ENCODE measurements around the gene PDZD4.

Gene PDZD4

DNA sequence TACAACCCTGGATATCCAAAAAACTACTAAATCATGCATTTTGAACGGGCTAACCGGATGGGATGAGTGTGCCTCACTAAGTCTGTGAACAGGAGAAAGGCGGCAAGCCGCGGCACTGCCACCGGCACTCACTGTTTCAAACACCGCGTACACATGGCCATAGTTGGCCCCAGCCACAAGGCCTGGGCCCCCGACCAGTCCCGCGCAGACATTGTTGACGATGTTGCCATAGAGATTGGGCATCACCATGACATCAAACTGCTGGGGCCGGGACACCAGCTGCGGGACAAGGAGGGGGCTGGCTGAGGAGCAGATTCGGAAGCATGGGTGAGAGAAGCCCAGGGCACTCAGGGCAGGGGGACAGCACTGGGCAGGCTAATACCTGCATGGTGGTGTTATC is 43.7 kb downstream of the PDZD4 start:
- no peak for DNase-seq (ENCODE audit: low spot score)

DNA sequence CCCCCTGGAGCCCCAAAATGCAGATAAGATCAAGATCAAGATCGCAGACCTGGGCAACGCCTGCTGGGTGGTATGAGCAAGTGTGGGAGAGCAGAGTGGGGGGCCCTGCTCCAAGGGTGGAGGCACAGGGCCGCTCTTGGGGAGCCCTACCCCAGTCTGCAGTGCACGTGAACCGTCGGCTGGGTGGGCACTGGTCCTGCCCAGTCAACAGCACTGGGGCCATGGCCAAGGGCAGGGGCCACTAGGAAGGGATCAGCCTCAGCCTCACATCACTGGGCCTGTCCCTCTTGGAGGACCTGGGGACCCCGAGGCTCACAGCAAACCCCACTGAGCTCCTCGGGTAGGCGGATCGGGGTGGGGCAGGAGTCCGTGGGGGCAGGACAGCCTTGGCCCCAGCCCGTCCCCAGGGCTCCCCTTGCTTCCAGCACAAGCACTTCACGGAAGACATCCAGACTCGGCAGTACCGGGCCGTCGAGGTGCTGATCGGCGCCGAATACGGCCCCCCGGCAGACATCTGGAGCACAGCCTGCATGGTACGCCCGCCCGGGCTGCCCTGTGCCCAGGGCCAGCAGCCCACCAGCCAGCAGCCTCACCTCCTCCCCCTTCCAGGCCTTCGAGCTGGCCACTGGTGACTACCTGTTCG is 45.9 kb downstream of the PDZD4 start:
- no peak for DNase-seq (ENCODE audit: low spot score)

DNA sequence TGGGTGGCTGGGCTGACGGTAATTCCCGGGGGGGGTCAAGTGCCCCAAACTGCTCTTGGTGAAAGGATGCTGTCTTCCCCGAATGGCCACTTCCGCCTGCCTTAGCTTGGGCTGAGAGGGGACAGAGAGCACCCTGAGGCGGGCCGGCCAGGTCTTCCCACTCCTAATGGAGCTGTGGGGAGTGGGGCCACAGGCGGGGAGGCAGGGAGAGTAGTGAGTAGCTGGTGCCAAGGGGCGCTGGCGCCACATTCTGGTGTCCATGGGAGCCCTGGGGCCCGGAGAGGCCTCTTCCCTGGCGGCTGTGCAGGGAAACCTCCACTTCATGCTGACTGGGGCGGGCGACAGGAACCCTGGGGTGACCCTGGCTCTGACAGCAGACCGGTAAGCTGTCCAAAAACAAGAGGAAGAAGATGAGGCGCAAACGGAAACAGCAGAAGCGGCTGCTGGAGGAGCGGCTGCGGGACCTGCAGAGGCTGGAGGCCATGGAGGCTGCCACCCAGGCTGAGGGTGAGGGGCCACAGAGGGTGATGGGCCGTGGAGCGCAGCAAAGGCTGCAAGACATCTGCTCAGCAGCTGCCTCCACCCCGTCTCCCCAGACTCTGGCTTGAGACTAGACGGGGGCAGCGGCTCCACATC is 46.8 kb downstream of the PDZD4 start:
- no peak for DNase-seq (ENCODE audit: low spot score)

DNA sequence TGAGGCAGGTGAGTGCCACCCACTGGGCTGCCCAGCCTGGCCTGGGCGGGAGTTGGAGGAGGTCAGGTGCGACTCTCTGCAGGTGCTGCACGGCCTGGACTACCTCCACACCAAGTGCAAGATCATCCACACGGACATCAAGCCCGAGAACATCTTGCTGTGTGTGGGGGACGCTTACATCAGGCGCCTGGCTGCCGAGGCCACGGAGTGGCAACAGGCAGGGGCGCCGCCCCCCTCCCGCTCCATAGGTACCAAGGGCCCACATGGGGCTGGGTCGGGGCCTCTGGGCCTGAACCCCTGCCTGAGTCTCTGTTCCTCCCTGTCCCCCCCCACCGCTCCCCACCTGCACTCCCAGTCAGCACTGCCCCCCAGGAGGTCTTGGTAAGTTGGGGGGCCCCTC is 47.5 kb downstream of the PDZD4 start:
- DNase-seq (ENCODE audit: low spot score) = no peak

DNA sequence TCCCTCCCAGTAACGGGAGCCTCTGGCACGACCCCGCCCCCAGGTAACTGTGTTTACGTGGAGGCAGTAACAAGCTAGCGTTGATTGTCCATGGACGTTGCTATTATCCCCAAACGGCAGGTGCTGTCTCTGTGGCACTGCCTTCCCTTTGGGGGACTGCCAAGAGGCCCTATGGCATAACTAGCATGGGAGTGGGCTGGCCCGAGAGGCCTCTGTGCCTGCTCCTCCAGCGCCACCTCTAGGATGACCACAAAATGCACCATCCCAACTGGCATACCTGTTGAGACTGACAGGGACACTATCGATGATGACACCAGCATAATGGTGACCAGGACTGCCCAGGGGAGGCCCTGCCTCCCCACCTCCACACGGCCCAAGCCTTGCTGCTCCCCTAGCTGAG is 48.0 kb downstream of the PDZD4 start:
- DNase-seq (ENCODE audit: low spot score) = no peak

DNA sequence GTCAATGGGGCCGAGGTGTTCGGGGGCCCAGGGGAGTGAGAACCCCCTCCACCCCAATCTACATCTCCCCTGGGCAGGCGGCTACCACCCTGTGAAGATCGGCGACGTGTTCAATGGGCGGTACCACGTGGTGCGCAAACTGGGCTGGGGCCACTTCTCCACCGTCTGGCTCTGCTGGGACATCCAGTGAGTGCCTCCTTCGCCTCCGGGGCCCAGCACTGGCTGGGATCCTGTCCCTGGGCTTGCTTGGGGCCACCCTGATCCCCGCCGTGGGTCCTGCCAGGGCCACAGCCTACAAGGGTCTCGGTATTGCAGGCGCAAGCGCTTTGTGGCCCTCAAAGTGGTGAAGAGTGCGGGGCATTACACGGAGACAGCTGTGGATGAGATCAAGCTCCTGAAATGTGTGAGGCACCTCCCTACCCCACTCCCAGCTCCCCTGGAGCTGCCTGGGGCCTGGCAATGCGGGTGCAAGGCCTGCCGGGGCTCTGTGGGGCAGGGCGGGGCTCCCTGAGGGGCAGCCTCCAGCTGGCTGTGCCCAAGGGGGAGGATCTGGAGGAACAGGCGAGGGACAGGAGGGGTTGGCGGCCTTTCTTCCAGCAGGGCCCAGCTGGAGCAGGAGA is 48.8 kb downstream of the PDZD4 start:
- DNase-seq (ENCODE audit: low spot score) = peak; percentile 37

DNA sequence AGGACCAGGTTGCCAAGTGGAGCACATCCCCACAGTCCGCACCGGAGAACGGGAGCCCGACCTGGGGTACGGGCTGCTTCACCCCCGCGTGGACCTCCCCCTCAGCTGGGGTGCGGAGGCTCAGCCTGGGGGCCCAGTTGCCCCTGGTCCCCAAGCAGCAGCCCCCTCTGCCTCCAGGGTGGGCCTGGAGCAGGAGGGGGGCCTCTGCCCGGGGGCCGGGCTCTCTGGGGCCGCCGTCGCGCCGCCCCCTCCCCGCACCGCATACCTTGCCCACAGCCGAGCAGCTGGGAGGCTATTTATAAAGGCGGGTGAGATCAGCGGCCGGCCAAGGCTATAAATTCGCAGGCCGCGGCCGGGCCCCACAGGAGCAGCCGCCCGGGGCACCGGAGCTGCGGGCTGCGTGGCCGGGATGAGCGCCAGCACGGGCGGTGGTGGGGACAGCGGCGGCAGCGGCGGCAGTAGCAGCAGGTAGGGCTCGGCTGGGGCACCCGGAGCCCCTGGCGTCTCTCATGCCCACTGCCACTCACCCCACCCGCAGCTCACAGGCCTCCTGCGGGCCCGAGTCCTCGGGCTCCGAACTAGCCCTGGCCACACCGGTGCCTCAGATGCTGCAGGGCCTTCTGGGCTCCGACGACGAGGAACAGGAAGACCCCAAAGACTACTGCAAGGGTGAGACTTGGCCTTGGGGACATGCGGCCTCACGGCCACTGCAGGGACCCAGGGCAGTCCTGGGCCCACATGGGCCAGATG is 49.5 kb downstream of the PDZD4 start, which contains the start of gene SRPK3:
Gene SRPK3, plus strand, starts transcription at position 364 of the 750 bp plus-strand sequence. Its CDS starts 46 bp downstream, at position 410.
- peak; percentile 43 for DNase-seq (ENCODE audit: low spot score)

DNA sequence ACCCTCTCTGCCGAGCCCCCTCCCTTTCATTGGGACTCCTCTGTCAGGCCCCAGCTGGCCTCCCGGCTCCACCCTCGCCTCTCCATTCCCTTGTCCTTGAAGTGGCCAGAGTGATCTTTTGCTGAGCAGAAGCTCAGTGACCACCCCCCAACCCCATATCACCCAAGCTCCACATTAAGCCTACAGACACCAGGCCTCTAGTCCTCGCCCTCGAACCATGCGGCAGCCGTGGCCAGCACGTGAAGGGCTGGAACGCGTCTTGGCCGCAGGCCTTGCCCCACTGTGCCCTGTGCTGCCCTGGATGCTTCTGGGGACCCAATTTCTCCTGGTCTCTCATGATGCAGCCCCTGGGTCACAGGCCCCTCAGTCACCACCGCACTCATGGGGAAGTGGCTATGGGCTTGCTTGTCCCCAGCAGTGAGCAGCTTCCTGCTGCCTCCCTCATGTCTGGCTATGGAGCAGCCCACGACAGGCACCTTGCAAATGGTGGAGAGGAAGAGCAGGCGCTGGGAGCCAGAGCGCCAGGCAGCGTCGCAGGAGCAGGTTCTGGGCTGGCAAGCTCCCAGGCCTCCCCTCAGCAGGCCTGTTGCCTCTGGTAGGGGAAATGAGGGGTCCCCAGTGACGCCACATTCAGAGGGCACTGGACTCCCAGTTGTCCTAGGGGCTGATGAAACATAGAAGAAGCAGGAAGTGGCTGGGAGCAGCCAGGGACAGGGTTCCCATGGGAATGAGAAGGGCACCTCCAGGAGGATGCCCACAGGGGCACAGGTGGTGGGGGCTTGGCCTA is 50.3 kb downstream of the PDZD4 start:
- DNase-seq (ENCODE audit: low spot score) = no peak

DNA sequence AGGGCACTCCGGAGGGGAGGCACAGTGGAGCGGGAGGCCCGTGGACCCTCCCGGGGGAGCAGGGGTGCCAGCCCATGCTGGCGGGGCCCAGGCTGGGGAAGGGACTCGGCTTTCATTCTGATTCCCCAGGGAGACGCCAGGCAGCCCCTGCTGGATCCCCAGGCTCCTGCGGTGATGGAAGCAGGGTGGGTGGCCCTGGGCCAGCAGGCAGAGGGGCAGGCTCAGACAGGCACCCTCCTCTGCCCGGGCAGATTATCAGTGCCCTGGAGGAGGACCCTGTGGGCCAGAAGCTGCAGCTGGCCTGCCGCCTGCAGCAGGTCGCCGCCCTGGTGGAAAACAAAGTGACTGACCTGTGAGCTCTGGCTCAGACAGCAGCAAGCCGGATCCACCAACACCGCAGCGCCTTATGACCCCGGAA is 51.7 kb downstream of the PDZD4 start:
- no peak for DNase-seq (ENCODE audit: low spot score)

DNA sequence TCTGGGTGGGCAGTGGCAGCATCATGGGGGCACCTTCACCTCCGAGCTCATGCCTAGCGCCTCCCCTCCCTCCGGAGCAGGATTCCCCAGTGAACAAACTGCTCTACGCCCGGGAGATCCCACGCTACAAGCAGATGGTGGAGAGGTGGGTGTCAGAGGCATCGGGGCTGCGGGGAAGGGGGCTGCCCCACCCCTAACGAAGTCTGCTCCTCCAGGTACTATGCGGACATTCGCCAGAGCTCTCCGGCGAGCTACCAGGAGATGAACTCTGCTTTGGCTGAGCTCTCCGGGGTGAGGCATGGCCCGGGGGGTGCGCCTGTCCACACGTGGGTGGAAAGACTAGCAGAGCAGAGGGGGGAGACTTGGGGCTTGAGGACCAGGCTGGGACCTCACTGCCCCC is 52.2 kb downstream of the PDZD4 start:
- no peak for DNase-seq (ENCODE audit: low spot score)

DNA sequence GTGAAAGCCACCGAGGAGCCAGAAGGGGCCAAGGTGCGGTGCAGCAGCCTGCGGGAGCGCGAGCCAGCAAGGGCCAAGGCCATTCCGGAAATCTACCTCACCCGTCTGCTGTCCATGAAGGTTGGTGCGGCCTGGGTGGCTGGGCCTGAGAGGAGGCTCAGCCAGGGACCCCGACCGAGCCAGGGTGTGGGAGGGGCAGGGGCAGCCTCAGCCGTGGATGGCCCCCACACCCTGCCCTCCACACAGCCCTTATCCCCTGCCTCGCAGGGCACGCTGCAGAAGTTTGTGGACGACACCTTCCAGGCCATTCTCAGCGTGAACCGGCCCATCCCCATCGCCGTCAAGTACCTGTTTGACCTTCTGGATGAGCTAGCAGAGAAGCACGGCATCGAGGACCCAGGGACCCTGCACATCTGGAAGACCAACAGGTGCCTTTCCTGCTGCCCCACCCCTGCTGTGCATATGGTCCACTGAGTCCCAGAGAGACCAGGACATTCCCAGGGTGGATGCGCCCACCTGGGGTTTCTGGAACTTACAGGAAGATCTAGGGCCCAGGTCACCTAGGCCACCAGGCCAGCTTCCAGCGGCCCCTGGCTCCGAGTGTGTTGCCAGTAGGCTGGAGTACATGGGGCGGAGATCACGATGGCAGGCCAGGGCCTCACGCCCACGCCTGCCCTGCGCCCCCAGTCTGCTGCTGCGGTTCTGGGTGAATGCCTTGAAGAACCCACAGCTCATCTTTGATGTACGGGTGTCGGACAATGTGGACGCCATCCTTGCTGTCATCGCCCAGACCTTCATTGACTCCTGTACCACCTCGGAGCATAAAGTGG is 52.9 kb downstream of the PDZD4 start:
- DNase-seq (ENCODE audit: low spot score) = no peak

DNA sequence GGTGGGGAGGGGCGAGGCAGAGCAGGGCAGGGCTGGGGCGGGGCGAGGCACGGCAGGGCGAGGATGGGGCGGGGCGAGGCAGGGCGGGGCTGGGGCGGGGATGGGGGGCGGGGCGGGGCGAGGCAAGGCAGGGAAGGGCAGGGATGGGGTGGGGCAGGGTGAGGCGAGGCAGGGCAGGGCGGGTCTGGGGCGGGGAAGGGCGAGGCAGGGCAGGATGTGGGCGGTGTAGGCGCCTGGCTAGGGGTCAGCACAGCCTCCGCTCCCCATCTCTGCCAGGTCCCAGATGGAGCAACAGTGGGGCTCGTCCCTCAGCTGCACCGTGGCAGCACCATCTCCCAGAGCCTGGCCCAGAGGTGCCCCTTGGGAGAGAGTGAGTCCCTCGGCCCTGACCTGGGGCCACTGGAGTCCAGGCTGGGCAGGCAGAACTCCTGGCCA is 53.7 kb downstream of the PDZD4 start:
- DNase-seq (ENCODE audit: low spot score) = no peak

DNA sequence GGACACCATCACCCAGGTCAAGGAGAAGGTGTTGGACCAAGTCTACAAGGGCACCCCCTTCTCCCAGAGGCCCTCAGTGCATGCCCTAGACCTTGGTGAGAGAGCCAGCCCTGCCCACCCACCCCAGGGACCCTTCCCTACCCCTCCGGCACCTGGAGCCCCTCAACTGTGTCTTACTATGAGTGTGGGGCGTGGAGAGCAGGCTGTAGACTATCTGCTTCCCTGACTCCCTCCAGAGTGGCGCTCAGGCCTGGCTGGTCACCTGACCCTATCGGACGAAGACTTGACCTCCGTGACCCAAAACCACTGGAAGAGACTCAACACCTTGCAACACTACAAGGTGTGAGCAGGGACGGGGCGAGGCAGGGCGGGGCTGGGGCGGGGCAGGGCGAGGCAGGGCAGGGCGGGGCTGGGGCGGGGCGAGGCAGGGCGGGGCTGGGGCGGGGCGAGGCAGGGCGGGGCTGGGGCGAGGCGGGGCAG is 54.2 kb downstream of the PDZD4 start:
- DNase-seq (ENCODE audit: low spot score) = no peak

DNA sequence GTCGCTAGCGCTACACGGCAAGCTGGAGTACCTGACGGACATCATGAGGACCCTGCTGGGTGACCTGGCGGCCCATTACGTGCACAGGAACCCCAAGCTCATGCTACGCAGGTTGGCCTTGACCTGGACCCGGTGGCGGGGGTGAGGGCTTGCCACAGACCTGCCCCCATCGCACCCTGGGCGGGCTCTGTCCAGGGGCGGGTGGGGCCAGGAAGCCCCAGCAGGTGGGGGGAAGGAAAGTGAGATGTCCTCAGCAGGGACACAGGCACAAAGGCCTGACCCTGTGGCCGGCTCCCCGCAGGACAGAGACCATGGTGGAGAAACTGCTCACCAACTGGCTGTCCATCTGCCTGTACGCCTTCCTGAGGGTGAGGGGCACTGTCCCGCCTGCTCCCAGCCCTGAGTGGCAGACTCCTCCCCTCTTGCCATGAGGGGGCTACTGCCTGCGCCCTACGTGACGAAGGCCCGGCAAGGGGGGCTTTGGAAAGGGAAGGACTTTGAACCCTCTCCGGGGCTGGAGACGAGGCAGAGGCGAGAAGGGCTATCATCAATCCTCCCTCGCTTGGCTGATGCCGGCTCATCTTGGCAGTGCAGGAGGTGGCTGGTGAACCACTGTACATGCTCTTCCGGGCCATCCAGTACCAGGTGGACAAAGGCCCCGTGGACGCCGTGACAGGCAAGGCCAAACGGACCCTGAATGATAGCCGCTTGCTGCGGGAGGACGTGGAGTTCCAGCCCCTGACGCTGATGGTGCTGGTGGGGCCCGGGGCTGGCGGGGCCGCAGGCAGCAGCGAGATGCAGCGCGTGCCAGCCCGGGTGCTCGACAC is 54.8 kb downstream of the PDZD4 start:
- no peak for DNase-seq (ENCODE audit: low spot score)

DNA sequence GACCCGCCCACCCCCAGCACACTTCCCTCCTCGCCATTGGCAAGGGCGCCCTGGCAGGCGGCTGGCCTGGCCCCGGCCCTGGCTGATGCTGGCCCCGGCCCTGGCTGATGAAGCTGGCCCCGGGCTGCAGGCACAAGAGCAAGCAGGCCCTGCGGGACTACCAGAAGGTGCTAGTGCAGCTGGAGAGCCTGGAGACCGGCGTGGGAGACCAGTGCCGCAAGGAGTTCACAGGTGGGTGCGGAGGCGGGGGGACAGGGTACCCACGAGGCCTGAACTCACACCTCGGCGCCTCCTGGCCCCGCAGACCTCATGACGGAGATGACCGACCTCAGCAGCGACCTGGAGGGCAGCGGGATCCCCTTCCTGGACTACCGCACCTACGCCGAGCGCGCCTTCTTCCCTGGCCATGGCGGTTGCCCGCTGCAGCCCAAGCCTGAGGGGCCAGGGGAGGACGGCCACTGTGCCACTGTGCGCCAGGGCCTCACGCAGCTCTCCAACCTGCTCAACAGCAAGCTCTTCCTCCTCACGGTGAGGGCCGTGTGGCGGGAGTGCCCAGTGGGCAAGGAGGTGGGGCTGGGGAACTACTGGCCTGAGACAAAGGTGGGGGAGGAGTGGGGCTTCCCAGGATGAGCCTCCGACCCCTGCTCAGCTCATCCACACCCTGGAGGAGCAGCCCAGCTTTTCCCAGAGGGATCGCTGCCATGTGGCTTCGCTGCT is 55.6 kb downstream of the PDZD4 start:
- DNase-seq (ENCODE audit: low spot score) = no peak

DNA sequence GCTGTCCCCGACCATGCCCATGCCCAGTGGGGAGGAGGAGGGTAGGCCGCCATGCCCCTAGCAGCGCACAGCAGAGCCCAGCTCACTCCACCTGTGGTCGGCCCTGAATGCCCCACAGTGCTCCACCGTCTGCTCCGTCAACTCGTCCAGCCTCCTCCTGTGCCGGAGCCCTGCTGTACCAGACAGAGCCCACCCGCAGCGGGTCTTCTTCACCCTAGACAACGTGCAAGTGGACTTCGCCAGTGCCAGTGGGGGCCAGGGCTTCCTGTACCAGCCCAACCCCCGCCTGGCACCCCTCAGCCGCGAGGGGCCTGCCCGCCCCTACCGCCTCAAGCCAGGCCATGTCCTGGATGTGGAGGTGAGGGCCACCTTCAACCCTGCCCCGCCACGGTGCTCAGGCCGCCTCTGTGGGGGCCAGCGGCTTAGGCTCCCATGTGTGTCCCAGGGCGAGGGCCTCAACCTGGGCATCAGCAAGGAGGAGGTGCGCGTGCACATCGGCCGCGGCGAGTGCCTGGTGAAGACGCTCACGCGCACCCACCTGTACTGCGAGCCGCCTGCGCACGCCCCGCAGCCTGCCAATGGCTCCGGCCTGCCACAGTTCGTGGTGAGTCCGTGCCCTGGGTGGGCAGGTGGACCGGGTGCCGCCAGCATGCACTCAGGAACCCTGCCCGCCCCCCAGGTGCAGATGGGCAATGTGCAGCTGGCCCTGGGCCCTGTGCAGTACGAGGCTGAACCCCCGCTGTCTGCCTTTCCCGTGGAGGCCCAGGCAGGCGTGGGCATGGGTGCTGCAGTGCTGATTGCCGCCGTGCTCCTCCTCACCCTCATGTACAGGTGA is 56.4 kb downstream of the PDZD4 start:
- no peak for DNase-seq (ENCODE audit: low spot score)

DNA sequence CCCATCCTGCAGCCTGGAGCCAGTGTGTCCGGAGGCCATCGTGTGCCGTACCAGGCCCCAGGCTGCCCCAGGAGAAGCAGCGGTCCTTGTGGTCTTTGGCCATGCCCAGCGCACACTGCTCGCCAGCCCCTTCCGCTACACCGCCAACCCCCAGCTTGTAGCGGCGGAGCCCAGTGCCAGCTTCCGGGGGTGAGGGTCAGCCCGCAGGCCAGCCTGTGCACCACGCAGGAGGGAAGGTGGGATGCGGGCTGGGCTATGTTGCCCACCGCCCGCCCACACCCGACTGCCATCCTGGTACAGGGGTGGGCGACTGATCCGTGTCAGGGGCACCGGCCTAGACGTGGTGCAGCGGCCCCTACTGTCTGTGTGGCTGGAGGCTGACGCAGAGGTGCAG is 57.1 kb downstream of the PDZD4 start:
- no peak for DNase-seq (ENCODE audit: low spot score)

Measured in AG08395 (cell line).